Stomach (tissue), 9 donors: Measurements from ENCODE around the gene TRAF4. TPM values are rescaled to one million over a fixed set of nuclear protein-coding genes. Genes with fewer than 3 reads are reported as not detected.

Source experiments
- DNase-seq, 2 donors: peaks; one replicate each; pipeline versions ENCODE4 v3.0.0 to v3.0.0-alpha.2; 2013 to 2019
- H3K27ac ChIP-seq, 5 donors: fragments of 200-600 bp in 4 of 5; sonication (generic) in 4 of 5; one replicate each; pipeline ENCODE4 v1.5.1; 2013 to 2019; ENCODE audit warnings: mild to moderate bottlenecking in 1 of 5, moderate library complexity in 1 of 5
- H3K27me3 ChIP-seq, 3 donors: fragments of 200-600 bp; sonication (generic); one replicate each; pipeline ENCODE4 v1.5.1; 2017 to 2019; ENCODE audit warnings: mixed run types in 1 of 3
- H3K36me3 ChIP-seq, 4 donors: fragments of 200-600 bp; sonication (generic); 1 replicate in 3 of 4; 2 replicates in 1 of 4; pipeline ENCODE4 v1.5.1; 2016 to 2019
- H3K4me1 ChIP-seq, 4 donors: fragments of 200-600 bp; sonication (generic); one replicate each; pipeline ENCODE4 v1.5.1; 2016 to 2019
- H3K4me3 ChIP-seq, 4 donors: fragments of 200-600 bp; sonication (generic) in 3 of 4; one replicate each; pipeline ENCODE4 v1.5.1; 2016 to 2019; ENCODE audit warnings: mild to moderate bottlenecking in 1 of 4
- H3K9me3 ChIP-seq, 4 donors: fragments of 200-600 bp; sonication (generic); one replicate each; pipeline ENCODE4 v1.5.1; 2016 to 2019
- EP300 ChIP-seq: sonication (generic); formaldehyde crosslinking; IDR thresholded peaks from one replicate; pipeline ENCODE4 v1.6.1; 2017; ENCODE audit warnings: antibody characterized with exemption
- POLR2A ChIP-seq, 4 donors: fragments of 450-650 bp; IDR thresholded peaks; one replicate each; pipeline ENCODE4 v1.6.1; 2016; ENCODE audit warnings: antibody characterized with exemption in 4 of 4, control low read depth in 2 of 4, mild to moderate bottlenecking in 1 of 4, moderate library complexity in 1 of 4
- POLR2AphosphoS5 ChIP-seq, 3 donors: sonication (generic); formaldehyde crosslinking; IDR thresholded peaks; one replicate each; pipeline ENCODE4 v1.6.1; 2016; ENCODE audit warnings: antibody characterized with exemption in 3 of 3
- WGBS, 5 donors: extraction: QIAGEN DNeasy Blood & Tissue Kit in 3 of 5; methylation state at CpG; one replicate each; pipeline versions ENCODE4 v1.1.5 to v1.1.7; 2013 to 2018; 5-methylcytosine and 5-hydroxymethylcytosine counted together
- intact Hi-C: fragments of 100-400 bp; cut with DNase I; formaldehyde crosslinking; loops from one replicate; pipeline ENCODE4 v1.15.1; 2023; ENCODE audit warnings: low total_unique reads
- polyA plus RNA-seq, 3 donors: library from polyadenylated mRNA; stranded (reverse); fragments of 200-250 nt; gene quantifications; one replicate each; pipeline ENCODE4 v1.2.3, GENCODE V29; 2013
- total RNA-seq, 5 donors: library from RNA; depleted of rRNA; stranded (reverse); fragments of >200 nt; gene quantifications; one replicate each; pipeline versions ENCODE4 v1.1.0 to v1.2.3, GENCODE V29; 2014 to 2016
- TF ChIP-seq, protein P1 (sequence below), 7 experiments: fragments of 450-650 bp in 4 of 7; fragments of 200-600 bp in 3 of 7; sonication (generic) in 3 of 7; IDR thresholded peaks; one replicate each; pipeline ENCODE4 v1.5.1; 2016 to 2019; ENCODE audit warnings: antibody characterized with exemption in 7 of 7, control low read depth in 2 of 7, mild to moderate bottlenecking in 1 of 7
- donor health status: healthy with polysubstance abuse.
- donor health status: Bipolar disorder and iron deficiency.
- donor health status: healthy.

Gene TRAF4
- total and polyA plus RNA-seq, 8 donors: 29.0 to 383 (median 40.0) TPM

DNA sequence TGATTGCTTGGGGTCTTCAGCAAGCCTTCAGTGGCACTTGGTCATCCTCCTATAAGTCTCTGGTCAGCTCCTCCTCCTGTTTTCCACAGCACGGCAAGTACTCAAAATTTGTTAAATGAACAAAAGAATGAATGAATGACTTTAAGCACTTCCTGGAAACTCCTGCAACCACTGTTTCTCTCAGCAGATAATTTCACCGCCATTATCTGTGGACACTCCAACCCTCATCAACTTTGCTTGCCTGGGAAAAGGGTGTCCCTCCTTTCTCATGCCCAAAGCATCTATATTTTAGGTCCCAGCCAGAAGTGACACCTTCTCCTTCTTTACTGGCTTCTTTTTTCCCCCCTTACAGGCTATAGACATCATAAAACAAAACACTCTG lies 36.5 kb upstream of the TRAF4 start:
- TF ChIP-seq POLR2A (IDR thresholded peaks at IDR 0.05): no peak
- TF ChIP-seq POLR2AphosphoS5 (IDR thresholded peaks at IDR 0.05): no peak
- no peak for TF ChIP-seq EP300
- TF ChIP-seq, protein P1, sequence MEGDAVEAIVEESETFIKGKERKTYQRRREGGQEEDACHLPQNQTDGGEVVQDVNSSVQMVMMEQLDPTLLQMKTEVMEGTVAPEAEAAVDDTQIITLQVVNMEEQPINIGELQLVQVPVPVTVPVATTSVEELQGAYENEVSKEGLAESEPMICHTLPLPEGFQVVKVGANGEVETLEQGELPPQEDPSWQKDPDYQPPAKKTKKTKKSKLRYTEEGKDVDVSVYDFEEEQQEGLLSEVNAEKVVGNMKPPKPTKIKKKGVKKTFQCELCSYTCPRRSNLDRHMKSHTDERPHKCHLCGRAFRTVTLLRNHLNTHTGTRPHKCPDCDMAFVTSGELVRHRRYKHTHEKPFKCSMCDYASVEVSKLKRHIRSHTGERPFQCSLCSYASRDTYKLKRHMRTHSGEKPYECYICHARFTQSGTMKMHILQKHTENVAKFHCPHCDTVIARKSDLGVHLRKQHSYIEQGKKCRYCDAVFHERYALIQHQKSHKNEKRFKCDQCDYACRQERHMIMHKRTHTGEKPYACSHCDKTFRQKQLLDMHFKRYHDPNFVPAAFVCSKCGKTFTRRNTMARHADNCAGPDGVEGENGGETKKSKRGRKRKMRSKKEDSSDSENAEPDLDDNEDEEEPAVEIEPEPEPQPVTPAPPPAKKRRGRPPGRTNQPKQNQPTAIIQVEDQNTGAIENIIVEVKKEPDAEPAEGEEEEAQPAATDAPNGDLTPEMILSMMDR (IDR thresholded peaks at IDR 0.05): no peak
- Histone ChIP-seq H3K27me3 (no peaks in the 10 kb centered on the region), H3K4me3 (no peak overlapping the region), H3K9me3 (no peaks in the 10 kb centered on the region), H3K36me3 (peaks cover 12 to 39% (median 35%) of the 10 kb centered on the region in 4 donors), H3K4me1 (peaks cover 13 to 28% (median 19%) of the 10 kb centered on the region in 4 donors), H3K27ac (no peak overlapping the region)
- DNase-seq: no peak
- intact Hi-C loops: no loop called here
- 60 to 79% (median 78%) methylated on average over 2 of the region's 2 CpGs for WGBS, 5 donors

DNA sequence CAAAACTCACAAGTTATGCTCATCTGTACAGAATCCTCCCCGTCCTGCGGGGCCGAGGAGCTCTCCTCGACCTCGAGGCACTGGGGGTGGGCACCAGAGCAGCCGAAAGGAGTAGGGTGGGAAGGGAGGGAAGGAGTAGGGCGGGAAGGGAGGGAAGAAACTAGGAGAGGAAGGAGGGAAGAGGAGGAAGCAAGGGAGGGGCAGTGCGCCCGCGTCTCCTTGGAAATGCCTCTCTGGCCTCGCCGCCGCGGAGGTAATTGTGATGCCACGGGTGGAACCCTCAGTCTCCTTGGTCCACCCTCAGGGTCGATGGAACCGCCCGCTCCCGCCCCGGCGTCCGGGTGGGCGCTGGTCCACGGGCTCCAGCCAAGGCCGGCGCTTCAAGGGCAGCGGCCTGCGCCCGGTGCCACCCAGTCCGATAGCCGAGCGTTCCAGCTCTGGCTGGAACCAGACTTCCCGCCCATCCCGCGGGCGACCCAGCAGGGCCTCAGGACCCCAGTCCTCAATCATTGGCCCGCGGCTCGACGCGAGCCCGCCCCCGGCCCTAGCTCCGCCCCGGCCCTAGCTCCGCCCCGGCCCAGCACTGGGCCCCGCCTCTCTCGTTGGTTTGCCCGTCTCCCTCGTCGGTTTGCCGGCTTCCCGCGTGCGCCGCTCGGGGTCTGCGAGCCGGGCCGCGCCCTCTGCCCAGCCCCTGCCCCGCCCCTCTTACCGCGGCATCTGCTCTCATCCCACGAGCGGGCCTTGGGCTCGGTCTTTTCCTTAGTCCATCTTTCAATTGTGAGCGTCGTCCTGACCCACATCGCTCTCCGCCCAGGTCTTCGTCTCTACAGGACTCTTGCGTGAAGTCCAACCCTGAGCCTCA lies 32.7 kb upstream of the TRAF4 start:
- Histone ChIP-seq H3K27ac (peak overlapping the region; percentile 90 to 97 (median 92)), H3K9me3 (no peaks in the 10 kb centered on the region), H3K4me3 (peak overlapping the region; percentile 61 to 81 (median 64)), H3K4me1 (peaks cover 13 to 41% (median 26%) of the 10 kb centered on the region in 4 donors), H3K36me3 (peaks cover 16 to 25% (median 22%) of the 10 kb centered on the region in 4 donors), H3K27me3 (no peaks in the 10 kb centered on the region)
- 1 to 2% (median 1%) methylated on average over 51 to 74 of the region's 74 CpGs for WGBS, 5 donors
- intact Hi-C loops: no loop called here
- TF ChIP-seq, protein P1 (IDR thresholded peaks at IDR 0.05): no peak
- peak in 1 of 4 donors; percentile 61 for TF ChIP-seq POLR2A (IDR thresholded peaks at IDR 0.05)
- TF ChIP-seq EP300: no peak
- peak; percentile 39 to 89 (median 88) for TF ChIP-seq POLR2AphosphoS5 (IDR thresholded peaks at IDR 0.05)
- DNase-seq: peak; percentile 93 to 98

DNA sequence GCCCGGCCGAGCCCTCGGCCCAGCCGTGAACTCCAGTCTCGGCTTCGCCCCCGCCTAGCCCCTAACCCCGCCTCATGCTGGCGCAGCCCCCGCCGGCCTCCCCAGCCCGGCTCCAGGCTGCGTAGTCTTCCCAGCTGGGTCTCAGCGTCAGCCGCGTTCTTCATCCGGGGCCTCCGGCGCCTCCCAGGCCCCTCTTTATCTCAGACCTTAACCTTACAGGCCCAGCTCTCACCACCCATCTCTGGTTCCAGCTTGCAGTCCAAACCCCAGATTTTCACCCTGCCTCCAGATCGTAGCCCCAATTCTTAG lies 32.1 kb upstream of the TRAF4 start, which contains the start of gene PROCA1:
Gene PROCA1 (minus strand): TSS at position 166 of the 309 bp plus-strand sequence. CDS start 228 bp downstream, outside the sequence.
- Histone ChIP-seq H3K27me3 (peaks cover 0 to 4% (median 0%) of the 10 kb centered on the region in 3 donors), H3K9me3 (no peaks in the 10 kb centered on the region), H3K4me3 (peak within 1 kb of the TSS; percentile 61 to 81 (median 64)), H3K4me1 (peaks cover 17 to 46% (median 32%) of the 10 kb centered on the region in 4 donors), H3K36me3 (peaks cover 16 to 25% (median 21%) of the 10 kb centered on the region in 4 donors), H3K27ac (peak within 1 kb of the TSS; percentile 90 to 97 (median 92))
- no peak for DNase-seq
- 2 to 7% (median 3%) methylated on average over 16 to 20 of the region's 20 CpGs for WGBS, 5 donors
- no peak for TF ChIP-seq POLR2A (IDR thresholded peaks at IDR 0.05)
- no peak for TF ChIP-seq POLR2AphosphoS5 (IDR thresholded peaks at IDR 0.05)
- no peak for TF ChIP-seq EP300
- TF ChIP-seq, protein P1 (IDR thresholded peaks at IDR 0.05): no peak
- intact Hi-C loops: no loop called here

DNA sequence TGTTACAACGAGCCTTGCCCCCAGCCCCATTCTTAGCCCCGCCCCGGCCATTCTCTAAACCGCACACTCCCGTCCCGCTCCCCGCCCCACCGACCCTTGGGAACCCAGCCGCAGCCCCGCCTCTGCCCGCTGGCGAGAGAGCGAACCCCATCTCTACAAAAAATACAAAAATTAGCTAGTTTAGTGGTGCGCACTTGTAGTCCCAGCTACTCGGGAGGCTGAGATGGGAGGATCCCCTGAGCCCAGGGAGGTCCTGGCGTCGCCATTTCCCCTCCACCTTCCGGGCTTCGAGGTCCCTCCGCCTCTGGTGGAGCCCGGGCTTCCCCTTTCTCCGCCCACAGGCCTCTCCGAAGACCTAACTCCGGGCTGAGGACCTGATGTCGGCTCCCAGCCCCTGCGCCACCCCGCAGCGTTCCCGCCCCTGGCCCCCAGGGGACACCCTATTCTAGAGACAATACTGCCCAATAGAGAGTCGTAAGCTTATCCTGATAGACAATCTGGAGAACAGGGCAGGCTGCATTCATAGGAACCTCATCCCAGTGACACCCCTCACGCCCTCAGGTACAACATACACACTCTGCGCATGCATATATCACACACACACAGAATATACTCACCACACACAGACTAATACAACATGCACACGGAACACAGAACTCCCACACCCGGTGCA lies 31.6 kb upstream of the TRAF4 start:
- Histone ChIP-seq H3K36me3 (peaks cover 16 to 25% (median 21%) of the 10 kb centered on the region in 4 donors), H3K4me3 (peak overlapping the region; percentile 61 to 81 (median 64)), H3K27ac (peak overlapping the region; percentile 90 to 97 (median 92)), H3K27me3 (peaks cover 0 to 9% (median 3%) of the 10 kb centered on the region in 3 donors), H3K9me3 (no peaks in the 10 kb centered on the region), H3K4me1 (peaks cover 22 to 51% (median 35%) of the 10 kb centered on the region in 4 donors)
- TF ChIP-seq POLR2AphosphoS5 (IDR thresholded peaks at IDR 0.05) (no peak), POLR2A (IDR thresholded peaks at IDR 0.05) (no peak), EP300 (no peak)
- TF ChIP-seq, protein P1 (IDR thresholded peaks at IDR 0.05): no peak
- whole genome bisulfite sequencing, 5 donors: 36 to 50% (median 42%) methylated on average over 33 to 34 of the region's 34 CpGs
- DNase-seq: peak in 1 of 2 donors; percentile 74
- intact Hi-C loops: no loop called here
